ENCODE results near the gene SECISBP2. TPM values are rescaled to one million over a fixed set of nuclear protein-coding genes. Genes with fewer than 3 reads are reported as not detected.

The SECISBP2 gene
- total and polyA plus RNA-seq, 4 donors: 14.2 to 37.7 (median 24.3) TPM

GRCh38 chr9:89388084-89388867 lies 70.0 kb downstream of the SECISBP2 start:
- WGBS: 66% methylated on average over 19 of the region's 19 CpGs
- no peaks in the 10 kb centered on the region for H3K9me3 ChIP-seq (ENCODE audit: control insufficient read depth in 4 of 4, low read length in 3 of 4)
- H3K9ac ChIP-seq (ENCODE audit: low read depth in 1 of 2, low read length in 2 of 2): no peak overlapping the region
- peaks cover 19 to 51% (median 42%) of the 10 kb centered on the region in 4 donors for H3K4me1 ChIP-seq (ENCODE audit: control insufficient read depth in 4 of 4, insufficient read depth in 4 of 4, low read length in 3 of 4)
- no peak for DNase-seq (ENCODE audit: low spot score)
- H3K36me3 ChIP-seq (ENCODE audit: control insufficient read depth in 4 of 4, insufficient read depth in 3 of 4, low read depth in 1 of 4, low read length in 3 of 4): peaks cover 0 to 3% (median 2%) of the 10 kb centered on the region in 4 donors
- H3K27me3 ChIP-seq (ENCODE audit: control insufficient read depth in 4 of 4, insufficient read depth in 4 of 4, low read length in 3 of 4): no peaks in the 10 kb centered on the region
- TF ChIP-seq NR2F2 (IDR thresholded peaks at IDR 0.05): peak; percentile 47
- peak in 1 of 2 donors; percentile 66 for TF ChIP-seq GABPA (IDR thresholded peaks at IDR 0.05 in 1 of 2, conservative IDR thresholded peaks at IDR 0.05 in 1 of 2)
- TF ChIP-seq YY1 (IDR thresholded peaks at IDR 0.05): peak; percentile 86
- peak; percentile 98 for TF ChIP-seq ATF3 (IDR thresholded peaks at IDR 0.05)
- peak; percentile 37 for TF ChIP-seq HNF4G (IDR thresholded peaks at IDR 0.05)
- TF ChIP-seq JUND (IDR thresholded peaks at IDR 0.05): peak; percentile 82 to 92
- TF ChIP-seq MAX (IDR thresholded peaks at IDR 0.05): peak; percentile 100
- TF ChIP-seq HNF4A (conservative IDR thresholded peaks at IDR 0.05): peak; percentile 81 to 95
- TF ChIP-seq RXRA (IDR thresholded peaks at IDR 0.05): peak; percentile 90 to 97
- TF ChIP-seq RAD21 (IDR thresholded peaks at IDR 0.05): peak; percentile 57 to 68
- TF ChIP-seq CTCF (IDR thresholded peaks at IDR 0.05; ENCODE audit: low read depth, low read length, missing input control): no peak
- TF ChIP-seq FOXA1 (IDR thresholded peaks at IDR 0.05): peak; percentile 57
- TF ChIP-seq SP1 (IDR thresholded peaks at IDR 0.05): peak; percentile 78
- no peak for TF ChIP-seq TAF1 (conservative IDR thresholded peaks at IDR 0.05)
- TF ChIP-seq ZBTB33 (IDR thresholded peaks at IDR 0.05): no peak
- TF ChIP-seq FOXA2 (IDR thresholded peaks at IDR 0.05): peak; percentile 78
- TF ChIP-seq REST (IDR thresholded peaks at IDR 0.05): peak; percentile 86
- peak in 1 of 2 donors; percentile 94 for TF ChIP-seq EGR1 (IDR thresholded peaks at IDR 0.05; ENCODE audit: low read depth in 2 of 2)
- H3K27ac ChIP-seq (ENCODE audit: low read depth in 1 of 2, low read length in 2 of 2): peak overlapping the region; percentile 91 to 94
- no peak overlapping the region for H3K4me3 ChIP-seq (ENCODE audit: low read depth in 1 of 3, low read length in 3 of 3)

Measured in liver (tissue), 9 donors.